ENCODE results near the gene WASF1. TPM values are rescaled to one million over a fixed set of nuclear protein-coding genes. Genes with fewer than 3 reads are reported as not detected.

The WASF1 gene
- total RNA-seq, 1 experiment from 2014 or later: 28.6 TPM

DNA sequence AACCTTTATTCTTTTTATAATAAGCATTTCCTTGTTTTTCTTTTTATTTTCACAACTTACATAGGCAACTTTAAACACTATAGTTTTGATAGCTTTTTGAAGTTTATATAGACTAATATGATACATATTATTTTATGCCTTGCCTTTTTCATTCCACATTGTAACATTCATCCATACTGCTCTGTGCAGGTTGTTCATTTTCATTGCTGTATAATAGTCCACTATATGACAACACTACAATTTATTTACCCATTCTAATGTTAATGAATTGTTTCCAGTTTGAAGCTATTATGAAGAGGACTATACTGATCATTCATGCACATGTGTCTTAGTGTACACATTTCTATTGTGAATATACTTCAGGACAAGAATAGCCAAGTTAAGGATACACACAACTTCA lies 49.1 kb downstream of the WASF1 start:
- Histone ChIP-seq H3K9ac (ENCODE audit: extremely low read depth, insufficient read length, low read length) (no peak overlapping the region), H3K4me2 (ENCODE audit: insufficient read depth, insufficient read length, low read length) (no peak overlapping the region), H4K20me1 (ENCODE audit: control insufficient read depth, insufficient read depth, insufficient read length) (no peaks in the 10 kb centered on the region), H2BK20ac (ENCODE audit: low read depth, low read length, poor library complexity, severe bottlenecking) (no peak overlapping the region), H2BK12ac (ENCODE audit: insufficient read length, low read depth, low read length) (no peak overlapping the region), H4K8ac (replicated peaks; ENCODE audit: insufficient read length, low read depth, low read length) (no peak overlapping the region), H3K4me1 (ENCODE audit: insufficient read depth, low read length) (peaks cover 2% of the 10 kb centered on the region; the same call in 1 of the 2 replicates), H2BK120ac (ENCODE audit: low read depth, low read length, poor library complexity, severe bottlenecking) (no peak overlapping the region), H3K79me2 (ENCODE audit: insufficient read depth, low read length) (no peaks in the 10 kb centered on the region), H3T11ph (ENCODE audit: low read length) (no peak overlapping the region), H2BK5ac (ENCODE audit: insufficient read length, low read length) (no peak overlapping the region), H3K27me3 (ENCODE audit: insufficient read depth, low read length) (no peaks in the 10 kb centered on the region), H2AK5ac (ENCODE audit: insufficient read length, low read length) (no peak overlapping the region), H3K23ac (ENCODE audit: insufficient read length, low read depth, low read length) (no peak overlapping the region), H3K27ac (ENCODE audit: insufficient read length, low read depth, low read length) (no peak overlapping the region), H3K23me2 (ENCODE audit: insufficient read length, low read depth, low read length, poor library complexity, severe bottlenecking) (no peaks in the 10 kb centered on the region), H2BK15ac (ENCODE audit: low read depth, low read length) (no peak overlapping the region), H4K91ac (ENCODE audit: insufficient read length, low read depth, low read length) (no peak overlapping the region), H3K56ac (ENCODE audit: insufficient read length, low read depth, low read length) (no peak overlapping the region), H3K18ac (ENCODE audit: insufficient read length, low read depth, low read length) (no peak overlapping the region), H3K9me3 (ENCODE audit: control insufficient read depth, low read depth, low read length) (no peaks in the 10 kb centered on the region), H3K79me1 (ENCODE audit: insufficient read depth, low read depth, low read length, poor library complexity, severe bottlenecking) (no peaks in the 10 kb centered on the region), H3K14ac (ENCODE audit: insufficient read depth, low read length) (no peak overlapping the region), H4K5ac (ENCODE audit: insufficient read length, low read depth, low read length) (no peak overlapping the region), H3K4ac (ENCODE audit: low read depth, low read length) (no peak overlapping the region), H2AFZ (ENCODE audit: low read length) (no peak overlapping the region)
- H3K27ac Mint-ChIP-seq: no peak overlapping the region
- H3K4me1 Mint-ChIP-seq: peaks cover 11% of the 10 kb centered on the region in 2 experiments
- no peaks in the 10 kb centered on the region for H3K27me3 Mint-ChIP-seq (ENCODE audit: low read depth)
- H3K9me3 Mint-ChIP-seq: peaks cover 10 to 13% of the 10 kb centered on the region in 2 experiments; a peak in 4 of 5 replicates
- TF ChIP-seq CTCF (conservative IDR thresholded peaks at IDR 0.05): no peak
- H3K4me3 Mint-ChIP-seq: no peak overlapping the region
- DNase-seq: no peak
- H3K36me3 Mint-ChIP-seq (ENCODE audit: insufficient read depth in 1 of 3, low read depth in 3 of 3): peaks cover 8 to 22% (median 8%) of the 10 kb centered on the region in 3 experiments

Data from H9 (cell line).